ENCODE data around the gene PPP1R14B. TPM values are rescaled to one million over a fixed set of nuclear protein-coding genes. Genes with fewer than 3 reads are reported as not detected.

PPP1R14B gene
- total RNA-seq, 1 donor from 2014 or later, result 238 TPM

DNA sequence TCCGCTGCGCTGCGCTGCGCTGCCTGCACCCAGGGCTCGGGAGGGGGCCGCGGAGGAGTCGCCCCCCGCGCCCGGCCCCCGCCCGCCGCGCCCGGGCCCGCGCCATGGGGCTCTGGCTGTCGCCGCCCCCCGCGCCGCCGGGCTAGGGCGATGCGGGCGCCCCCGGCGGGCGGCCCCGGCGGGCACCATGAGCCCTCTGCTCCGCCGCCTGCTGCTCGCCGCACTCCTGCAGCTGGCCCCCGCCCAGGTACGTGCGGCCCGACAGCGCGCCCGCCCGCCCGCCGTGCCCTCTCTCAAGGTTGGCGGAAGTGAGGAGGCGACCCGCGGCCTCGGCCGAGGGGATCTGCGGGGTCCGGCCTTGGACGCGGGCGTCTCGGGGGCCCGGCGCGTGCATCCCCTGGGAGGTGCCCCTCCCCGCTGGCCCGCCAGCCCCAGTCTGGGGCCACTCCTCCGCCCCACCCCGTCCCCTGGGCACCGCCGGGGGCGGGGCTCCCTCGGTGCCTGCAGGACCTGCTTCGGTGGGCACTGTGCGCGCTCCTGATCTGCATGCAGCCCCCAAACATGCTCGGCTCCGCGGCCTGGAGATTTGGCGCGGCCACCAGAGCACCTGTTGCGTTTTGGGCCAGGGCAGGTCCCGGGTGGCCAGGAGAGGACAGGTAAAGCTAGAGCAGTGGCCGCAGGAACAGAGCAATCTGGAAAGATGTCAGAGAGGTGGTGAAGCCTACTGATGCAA is 11.9 kb downstream of the PPP1R14B start:
- intact Hi-C loops (cut with micrococcal nuclease), result loop anchor here (1.0 kb wide), 1 partner anchor 9 kb away; the partner anchor contains the start of genes NUDT22 and TRPT1
- DNase-seq (ENCODE audit: low spot score), result peak; percentile 56
- Mint-ChIP-seq H3K27me3 (ENCODE audit: insufficient read depth) (no peaks in the 10 kb centered on the region), H3K36me3 (ENCODE audit: low read depth) (peaks cover 13% of the 10 kb centered on the region), H3K4me3 (peak overlapping the region; percentile 87), H3K9me3 (no peaks in the 10 kb centered on the region), H3K27ac (peak overlapping the region; percentile 67), H3K4me1 (ENCODE audit: low read depth) (peaks cover 19% of the 10 kb centered on the region)

DNA sequence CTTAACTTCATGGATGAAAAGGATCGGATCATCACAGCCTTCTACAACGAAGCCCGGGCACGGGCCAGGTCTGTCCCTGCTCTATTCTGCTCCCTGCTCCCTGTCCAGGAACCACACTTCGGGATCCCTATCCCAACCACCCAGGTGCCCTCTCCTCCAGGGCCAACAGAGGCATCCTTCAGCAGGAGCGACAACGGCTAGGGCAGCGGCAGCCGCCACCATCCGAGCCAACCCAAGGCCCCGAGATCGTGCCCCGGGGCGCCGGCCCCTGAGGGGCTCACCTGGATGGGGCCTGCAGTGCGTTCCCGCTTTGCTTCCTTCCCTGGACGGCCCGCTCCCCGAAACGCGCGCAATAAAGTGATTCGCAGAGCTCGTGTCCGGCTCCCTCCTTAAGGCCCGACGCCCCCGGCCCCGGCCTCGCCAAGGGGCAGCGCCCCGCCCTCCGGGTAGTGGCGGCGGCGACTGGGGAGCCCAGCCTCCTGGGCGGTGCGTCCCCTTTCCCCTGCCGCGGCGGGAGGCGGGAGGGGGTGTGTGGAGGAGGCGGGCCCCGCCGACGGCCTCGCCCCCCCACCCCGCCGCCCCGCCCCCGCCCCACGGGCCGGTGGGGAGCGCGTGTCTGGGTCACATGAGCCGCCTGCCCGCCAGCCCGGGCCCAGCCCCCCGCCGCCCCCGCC is 12.7 kb downstream of the PPP1R14B start, which contains the start of gene VEGFB:
TSS of gene VEGFB (plus strand) at position 672 of the 674 bp plus-strand sequence. CDS start 250 bp downstream, outside the sequence.
- Mint-ChIP-seq H3K4me1 (ENCODE audit: low read depth) (peaks cover 24% of the 10 kb centered on the region), H3K4me3 (peak within 1 kb of the TSS; percentile 88), H3K9me3 (no peaks in the 10 kb centered on the region), H3K27ac (peak within 1 kb of the TSS; percentile 68), H3K36me3 (ENCODE audit: low read depth) (peaks cover 11% of the 10 kb centered on the region), H3K27me3 (ENCODE audit: insufficient read depth) (no peaks in the 10 kb centered on the region)
- DNase-seq (ENCODE audit: low spot score), result peak; percentile 74
- intact Hi-C loops (cut with micrococcal nuclease), result loop anchor here (1.0 kb wide), 1 partner anchor 8 kb away; the partner anchor contains the start of genes NUDT22 and TRPT1

DNA sequence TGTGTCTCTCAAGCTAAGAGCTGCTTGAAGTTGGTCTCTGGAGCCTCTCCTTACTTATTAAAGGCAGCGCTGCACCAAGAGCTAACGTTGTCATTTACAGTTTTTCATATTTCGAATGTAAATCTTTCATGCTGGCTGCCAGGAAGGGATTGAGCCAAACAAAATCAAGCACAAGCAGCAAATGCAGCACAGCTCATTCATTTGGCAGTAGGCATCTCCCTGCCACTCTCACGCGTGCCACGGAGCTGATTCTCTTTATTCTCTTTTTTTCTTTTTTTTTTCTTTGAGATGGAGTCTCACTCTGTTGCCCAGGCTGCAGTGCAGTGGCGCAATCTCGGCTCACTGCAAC is 13.8 kb downstream of the PPP1R14B start:
- no peak for DNase-seq (ENCODE audit: low spot score)
- Mint-ChIP-seq H3K27ac (no peak overlapping the region), H3K4me1 (ENCODE audit: low read depth) (peaks cover 19% of the 10 kb centered on the region), H3K9me3 (no peaks in the 10 kb centered on the region), H3K4me3 (peak overlapping the region; percentile 88), H3K27me3 (ENCODE audit: insufficient read depth) (no peaks in the 10 kb centered on the region), H3K36me3 (ENCODE audit: low read depth) (peaks cover 9% of the 10 kb centered on the region)
- intact Hi-C loops (cut with micrococcal nuclease), result no loop called here

DNA sequence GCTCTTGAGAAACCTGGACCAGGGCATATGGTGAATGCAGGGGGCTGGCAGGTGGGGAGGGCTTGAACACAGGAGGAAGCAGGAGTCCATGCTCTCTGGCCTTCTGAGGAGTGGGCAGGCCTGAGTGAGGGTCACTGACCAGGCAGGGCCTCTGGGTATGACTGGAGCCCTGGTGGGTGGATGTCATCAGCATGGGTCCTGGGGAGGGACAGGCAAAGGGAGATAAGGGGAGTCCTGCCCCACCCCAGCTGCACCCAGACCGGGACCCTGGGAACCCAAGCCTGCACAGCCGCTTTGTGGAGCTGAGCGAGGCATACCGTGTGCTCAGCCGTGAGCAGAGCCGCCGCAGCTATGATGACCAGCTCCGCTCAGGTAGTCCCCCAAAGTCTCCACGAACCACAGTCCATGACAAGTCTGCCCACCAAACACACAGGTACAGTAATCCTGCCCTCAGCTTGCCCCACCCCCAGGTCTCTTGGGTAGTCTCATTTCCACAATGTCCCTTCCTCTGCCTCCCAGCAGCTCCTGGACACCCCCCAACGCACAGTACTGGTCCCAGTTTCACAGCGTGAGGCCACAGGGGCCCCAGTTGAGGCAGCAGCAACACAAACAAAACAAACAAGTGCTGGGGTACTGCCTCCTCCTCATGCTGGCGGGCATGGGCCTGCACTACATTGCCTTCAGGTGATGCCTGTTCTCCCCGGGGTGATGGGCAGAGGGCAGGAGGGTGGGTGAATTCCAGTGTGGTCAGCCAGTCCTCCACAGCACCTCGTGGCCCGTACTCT is 14.4 kb downstream of the PPP1R14B start:
- H3K4me1 Mint-ChIP-seq (ENCODE audit: low read depth), result peaks cover 23% of the 10 kb centered on the region
- H3K27ac Mint-ChIP-seq, result peak overlapping the region; percentile 49
- intact Hi-C loops (cut with micrococcal nuclease), result no loop called here
- no peaks in the 10 kb centered on the region for H3K9me3 Mint-ChIP-seq
- peak overlapping the region; percentile 88 for H3K4me3 Mint-ChIP-seq
- peaks cover 7% of the 10 kb centered on the region for H3K36me3 Mint-ChIP-seq (ENCODE audit: low read depth)
- H3K27me3 Mint-ChIP-seq (ENCODE audit: insufficient read depth), result no peaks in the 10 kb centered on the region
- no peak for DNase-seq (ENCODE audit: low spot score)

DNA sequence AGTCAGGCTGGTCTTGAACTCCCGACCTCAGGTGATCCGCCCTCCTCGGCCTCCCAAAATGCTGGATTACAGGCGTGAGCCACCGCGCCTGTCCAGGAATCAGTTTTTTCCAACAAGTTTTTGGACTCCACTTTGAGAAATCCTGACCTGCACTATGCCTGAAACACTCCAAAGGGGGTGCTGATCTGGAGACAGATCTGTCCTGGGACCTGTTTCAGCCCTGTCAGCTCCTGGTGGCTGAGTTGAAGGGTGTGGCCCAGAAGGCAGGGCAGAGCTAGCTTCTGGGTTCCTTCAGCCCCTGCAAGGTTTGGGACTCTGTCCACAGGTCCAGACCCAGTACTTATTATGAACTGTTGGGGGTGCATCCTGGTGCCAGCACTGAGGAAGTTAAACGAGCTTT is 15.2 kb downstream of the PPP1R14B start:
- intact Hi-C loops (cut with micrococcal nuclease), result no loop called here
- peaks cover 1% of the 10 kb centered on the region for H3K36me3 Mint-ChIP-seq (ENCODE audit: low read depth)
- H3K4me1 Mint-ChIP-seq (ENCODE audit: low read depth), result peaks cover 28% of the 10 kb centered on the region
- no peaks in the 10 kb centered on the region for H3K27me3 Mint-ChIP-seq (ENCODE audit: insufficient read depth)
- H3K27ac Mint-ChIP-seq, result peak overlapping the region; percentile 44
- DNase-seq (ENCODE audit: low spot score), result no peak
- peak overlapping the region; percentile 88 for H3K4me3 Mint-ChIP-seq
- no peaks in the 10 kb centered on the region for H3K9me3 Mint-ChIP-seq

DNA sequence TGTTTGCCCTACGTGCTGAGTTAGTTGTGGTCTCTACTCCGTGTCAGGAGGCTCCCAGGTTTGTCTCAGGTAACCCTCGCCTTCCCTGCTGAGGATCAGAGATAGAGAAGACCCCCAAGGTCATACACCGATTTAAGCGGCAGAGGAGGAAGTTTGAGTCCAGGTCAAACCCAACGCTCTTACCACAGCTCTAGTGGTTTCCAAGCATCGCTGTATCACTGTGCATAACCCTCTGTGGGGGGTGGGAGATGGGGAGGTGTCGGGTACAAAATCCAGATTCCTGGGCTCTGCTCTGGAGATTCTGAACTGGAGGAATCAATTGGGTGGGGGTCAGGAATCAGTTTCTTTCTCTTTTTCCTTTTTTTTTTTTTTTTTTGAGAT is 15.8 kb downstream of the PPP1R14B start:
- Mint-ChIP-seq H3K4me3 (peak overlapping the region; percentile 88), H3K27ac (peak overlapping the region; percentile 44), H3K27me3 (ENCODE audit: insufficient read depth) (no peaks in the 10 kb centered on the region), H3K9me3 (no peaks in the 10 kb centered on the region), H3K4me1 (ENCODE audit: low read depth) (peaks cover 28% of the 10 kb centered on the region), H3K36me3 (ENCODE audit: low read depth) (peaks cover 1% of the 10 kb centered on the region)
- intact Hi-C loops (cut with micrococcal nuclease), result loop anchor here (1.0 kb wide), 8 partner anchors 10 to 257 kb away; partner anchors contain the start of genes BAD, COX8A, ESRRA and FKBP2
- no peak for DNase-seq (ENCODE audit: low spot score)

DNA sequence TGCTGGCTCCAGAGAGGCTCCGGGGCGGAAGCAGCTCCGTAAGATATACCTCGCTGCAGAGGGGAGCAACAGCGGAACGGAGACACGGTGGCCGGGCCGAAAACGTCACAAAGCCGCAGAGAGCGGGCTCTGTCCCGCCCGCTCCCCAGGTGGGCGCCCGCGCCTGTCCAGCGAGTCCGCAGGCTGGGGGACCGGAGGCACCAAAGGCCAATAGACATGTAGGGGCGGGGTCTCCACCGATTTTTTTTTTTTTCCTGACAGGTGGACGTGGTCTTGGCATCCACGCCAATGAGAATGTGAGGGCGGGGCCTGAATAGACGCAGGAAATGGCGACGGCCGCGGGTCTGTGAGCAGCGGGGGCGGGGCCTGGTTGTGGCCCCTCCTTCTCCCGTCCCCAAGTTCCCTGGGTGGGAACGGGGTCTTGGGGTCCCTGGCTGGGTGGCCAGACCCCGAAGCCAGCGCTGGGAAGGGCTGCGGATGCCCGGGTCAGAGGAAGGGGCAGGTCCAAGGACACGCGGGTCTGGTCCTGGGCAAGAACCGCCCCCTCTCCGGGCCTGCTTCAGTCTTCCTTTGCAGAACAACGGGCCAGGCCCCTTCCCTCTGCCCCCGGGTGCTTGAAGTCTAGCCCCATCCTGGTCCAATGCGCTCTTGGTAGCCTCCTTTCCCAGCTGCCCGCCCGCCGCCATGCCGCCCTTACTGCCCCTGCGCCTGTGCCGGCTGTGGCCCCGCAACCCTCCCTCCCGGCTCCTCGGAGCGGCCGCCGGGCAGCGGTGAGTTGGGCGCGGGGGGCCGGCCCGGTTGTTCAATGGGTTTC is 16.4 kb downstream of the PPP1R14B start, which contains the start of gene DNAJC4:
TSS of gene DNAJC4 (plus strand) at position 378 of the 814 bp plus-strand sequence. CDS start at position 685, 307 bp downstream.
- Mint-ChIP-seq H3K36me3 (ENCODE audit: low read depth) (peaks cover 1% of the 10 kb centered on the region), H3K4me3 (peak within 1 kb of the TSS; percentile 88), H3K4me1 (ENCODE audit: low read depth) (peaks cover 23% of the 10 kb centered on the region), H3K27ac (peak within 1 kb of the TSS; percentile 72), H3K9me3 (no peaks in the 10 kb centered on the region), H3K27me3 (ENCODE audit: insufficient read depth) (no peaks in the 10 kb centered on the region)
- peak; percentile 93 for DNase-seq (ENCODE audit: low spot score)
- intact Hi-C loops (cut with micrococcal nuclease), result loop anchor here (1.0 kb wide), 8 partner anchors 11 to 256 kb away; partner anchors contain the start of genes BAD, COX8A, ESRRA and FKBP2

DNA sequence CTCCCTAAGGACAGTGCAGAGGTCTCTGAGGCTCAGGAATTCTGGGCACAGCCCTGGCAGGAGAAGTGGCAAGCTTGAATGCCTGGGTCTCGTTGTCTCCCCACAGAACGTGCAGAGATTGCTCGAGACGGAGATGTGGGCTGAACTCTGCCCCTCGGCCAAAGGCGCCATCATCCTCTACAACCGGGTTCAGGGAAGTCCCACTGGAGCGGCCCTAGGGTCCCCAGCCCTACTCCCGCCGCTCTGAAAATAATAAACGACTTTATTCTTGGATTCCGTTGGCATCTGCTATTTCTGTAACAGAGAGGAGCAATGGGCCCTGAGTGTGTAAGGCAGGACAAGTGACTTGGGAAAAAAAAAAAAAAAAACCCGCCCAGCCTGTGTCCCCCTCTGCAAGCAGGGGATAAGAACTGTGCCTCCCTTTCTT is 17.0 kb downstream of the PPP1R14B start:
- H3K9me3 Mint-ChIP-seq, result no peaks in the 10 kb centered on the region
- H3K4me3 Mint-ChIP-seq, result peak overlapping the region; percentile 88
- no peaks in the 10 kb centered on the region for H3K27me3 Mint-ChIP-seq (ENCODE audit: insufficient read depth)
- intact Hi-C loops (cut with micrococcal nuclease), result loop anchor here (1.0 kb wide), 8 partner anchors 12 to 255 kb away; partner anchors contain the start of genes BAD, COX8A, ESRRA and FKBP2
- H3K36me3 Mint-ChIP-seq (ENCODE audit: low read depth), result peaks cover 1% of the 10 kb centered on the region
- no peak for DNase-seq (ENCODE audit: low spot score)
- H3K27ac Mint-ChIP-seq, result peak overlapping the region; percentile 72
- H3K4me1 Mint-ChIP-seq (ENCODE audit: low read depth), result peaks cover 25% of the 10 kb centered on the region

DNA sequence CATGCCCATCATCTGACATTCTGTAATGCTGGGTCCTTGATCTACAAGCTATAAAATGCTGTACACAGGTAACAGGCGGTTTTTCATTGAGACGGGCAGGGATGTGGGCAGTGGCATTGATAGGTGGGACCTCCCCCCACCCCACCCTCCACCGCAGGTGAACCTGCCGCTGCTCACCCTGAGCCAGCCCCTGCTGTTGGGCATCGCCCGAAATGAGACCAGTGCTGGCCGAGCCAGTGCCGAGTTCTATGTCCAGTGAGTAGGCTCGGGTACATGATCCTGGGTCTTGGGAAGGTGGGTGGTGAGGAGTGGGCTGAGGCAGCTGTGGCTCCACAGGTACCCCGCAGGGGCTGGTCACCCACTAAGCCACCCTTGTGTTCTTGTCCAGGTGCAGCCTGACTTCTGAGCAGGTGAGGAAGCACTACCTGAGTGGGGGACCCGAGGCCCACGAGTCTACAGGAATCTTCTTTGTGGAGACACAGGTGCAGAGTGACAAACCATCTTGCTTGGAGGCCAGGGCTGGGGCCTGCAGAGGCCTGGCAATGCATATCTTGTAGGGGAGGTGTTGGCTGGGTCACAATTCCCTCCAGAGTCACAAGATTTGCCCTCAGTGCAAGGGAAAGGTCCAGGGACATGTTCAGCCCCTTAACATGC is 17.5 kb downstream of the PPP1R14B start:
- H3K27ac Mint-ChIP-seq, result peak overlapping the region; percentile 63
- peaks cover 27% of the 10 kb centered on the region for H3K4me1 Mint-ChIP-seq (ENCODE audit: low read depth)
- H3K9me3 Mint-ChIP-seq, result no peaks in the 10 kb centered on the region

DNA sequence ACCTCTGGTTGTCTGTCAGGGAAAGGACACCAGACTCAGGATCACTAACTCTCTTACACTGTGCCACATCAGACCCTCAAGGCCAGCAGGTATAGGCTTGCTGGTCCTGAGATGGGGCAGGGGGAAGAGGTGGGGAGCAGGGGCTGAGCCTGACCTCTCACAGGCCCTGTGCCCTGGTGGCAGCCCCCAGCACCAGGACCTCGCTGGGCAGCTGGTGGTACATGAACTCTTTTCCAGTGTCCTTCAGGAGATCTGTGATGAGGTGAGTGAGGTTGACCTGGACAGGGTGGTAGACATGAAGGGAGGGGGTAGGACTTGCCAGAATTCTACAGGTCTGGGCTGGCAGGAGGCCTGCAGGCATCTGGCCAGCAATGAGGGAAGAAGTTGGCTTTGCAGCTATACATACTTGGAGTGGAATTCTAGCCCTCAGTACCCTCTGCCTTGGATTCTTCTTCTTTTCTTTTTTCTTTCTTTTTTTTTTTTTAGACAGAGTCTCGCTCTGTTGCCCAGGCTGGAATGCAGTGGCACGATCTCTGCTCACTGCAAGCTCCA is 19.3 kb downstream of the PPP1R14B start:
- Mint-ChIP-seq H3K27ac (peak overlapping the region; percentile 80), H3K27me3 (ENCODE audit: insufficient read depth) (no peaks in the 10 kb centered on the region), H3K9me3 (no peaks in the 10 kb centered on the region), H3K36me3 (ENCODE audit: low read depth) (peaks cover 6% of the 10 kb centered on the region), H3K4me3 (peak overlapping the region; percentile 87), H3K4me1 (ENCODE audit: low read depth) (peaks cover 27% of the 10 kb centered on the region)
- intact Hi-C loops (cut with micrococcal nuclease), result no loop called here
- DNase-seq (ENCODE audit: low spot score), result no peak

More for the DNA sequence above, 17.5 kb downstream of the PPP1R14B start:
- Mint-ChIP-seq H3K36me3 (ENCODE audit: low read depth) (peaks cover 1% of the 10 kb centered on the region), H3K27me3 (ENCODE audit: insufficient read depth) (no peaks in the 10 kb centered on the region), H3K4me3 (peak overlapping the region; percentile 88)
- intact Hi-C loops (cut with micrococcal nuclease), result no loop called here
- DNase-seq (ENCODE audit: low spot score), result no peak

DNA sequence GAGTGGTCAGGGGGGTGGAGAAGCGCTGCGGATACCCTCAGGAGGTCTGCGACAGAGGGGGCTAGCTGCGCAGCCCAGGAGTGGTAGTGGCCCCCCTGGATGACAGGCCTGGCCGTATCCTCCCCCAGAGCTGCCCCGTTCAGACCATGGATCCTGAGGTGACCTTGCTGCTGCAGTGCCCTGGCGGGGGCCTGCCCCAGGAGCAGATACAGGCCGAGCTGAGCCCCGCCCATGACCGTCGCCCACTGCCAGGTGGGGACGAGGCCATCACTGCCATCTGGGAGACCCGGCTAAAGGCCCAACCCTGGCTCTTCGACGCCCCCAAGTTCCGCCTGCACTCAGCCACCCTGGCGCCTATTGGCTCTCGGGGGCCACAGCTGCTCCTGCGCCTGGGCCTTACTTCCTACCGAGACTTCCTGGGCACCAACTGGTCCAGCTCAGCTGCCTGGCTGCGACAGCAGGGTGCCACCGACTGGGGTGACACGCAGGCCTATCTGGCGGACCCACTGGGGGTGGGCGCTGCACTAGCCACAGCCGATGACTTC is 20.2 kb downstream of the PPP1R14B start:
- no peaks in the 10 kb centered on the region for H3K9me3 Mint-ChIP-seq
- peak; percentile 57 for DNase-seq (ENCODE audit: low spot score)
- H3K4me3 Mint-ChIP-seq, result peak overlapping the region; percentile 87
- no peaks in the 10 kb centered on the region for H3K27me3 Mint-ChIP-seq (ENCODE audit: insufficient read depth)
- intact Hi-C loops (cut with micrococcal nuclease), result loop anchor here (1.0 kb wide), 5 partner anchors 8 to 58 kb away; partner anchors contain the start of genes BAD, FKBP2, PLCB3 and VEGFB
- H3K27ac Mint-ChIP-seq, result peak overlapping the region; percentile 80
- peaks cover 6% of the 10 kb centered on the region for H3K36me3 Mint-ChIP-seq (ENCODE audit: low read depth)
- H3K4me1 Mint-ChIP-seq (ENCODE audit: low read depth), result peaks cover 27% of the 10 kb centered on the region
